22Rv1 (cell line): Measurements from ENCODE around the gene GAK.

ENCODE experiments used
- H3K27ac ChIP-seq: fragments of 450-650 bp; 2 replicates; pipeline ENCODE4 v1.5.1; 2017
- ZFX ChIP-seq: fragments of 450-650 bp; IDR thresholded peaks from 2 replicates; pipeline ENCODE4 v1.6.1; 2017; ENCODE audit warnings: antibody characterized with exemption, borderline replicate concordance
- TF ChIP-seq, protein P1 (sequence below): fragments of 450-650 bp; IDR thresholded peaks from 2 replicates; pipeline ENCODE4 v1.5.1; 2017; ENCODE audit warnings: mild to moderate bottlenecking

Gene GAK

GRCh38 chr4:866761-867390 lies 65.2 kb downstream of the GAK start:
- TF ChIP-seq ZFX: no peak
- TF ChIP-seq, protein P1, sequence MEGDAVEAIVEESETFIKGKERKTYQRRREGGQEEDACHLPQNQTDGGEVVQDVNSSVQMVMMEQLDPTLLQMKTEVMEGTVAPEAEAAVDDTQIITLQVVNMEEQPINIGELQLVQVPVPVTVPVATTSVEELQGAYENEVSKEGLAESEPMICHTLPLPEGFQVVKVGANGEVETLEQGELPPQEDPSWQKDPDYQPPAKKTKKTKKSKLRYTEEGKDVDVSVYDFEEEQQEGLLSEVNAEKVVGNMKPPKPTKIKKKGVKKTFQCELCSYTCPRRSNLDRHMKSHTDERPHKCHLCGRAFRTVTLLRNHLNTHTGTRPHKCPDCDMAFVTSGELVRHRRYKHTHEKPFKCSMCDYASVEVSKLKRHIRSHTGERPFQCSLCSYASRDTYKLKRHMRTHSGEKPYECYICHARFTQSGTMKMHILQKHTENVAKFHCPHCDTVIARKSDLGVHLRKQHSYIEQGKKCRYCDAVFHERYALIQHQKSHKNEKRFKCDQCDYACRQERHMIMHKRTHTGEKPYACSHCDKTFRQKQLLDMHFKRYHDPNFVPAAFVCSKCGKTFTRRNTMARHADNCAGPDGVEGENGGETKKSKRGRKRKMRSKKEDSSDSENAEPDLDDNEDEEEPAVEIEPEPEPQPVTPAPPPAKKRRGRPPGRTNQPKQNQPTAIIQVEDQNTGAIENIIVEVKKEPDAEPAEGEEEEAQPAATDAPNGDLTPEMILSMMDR: no peak
- no peak overlapping the region for H3K27ac ChIP-seq

DNA sequence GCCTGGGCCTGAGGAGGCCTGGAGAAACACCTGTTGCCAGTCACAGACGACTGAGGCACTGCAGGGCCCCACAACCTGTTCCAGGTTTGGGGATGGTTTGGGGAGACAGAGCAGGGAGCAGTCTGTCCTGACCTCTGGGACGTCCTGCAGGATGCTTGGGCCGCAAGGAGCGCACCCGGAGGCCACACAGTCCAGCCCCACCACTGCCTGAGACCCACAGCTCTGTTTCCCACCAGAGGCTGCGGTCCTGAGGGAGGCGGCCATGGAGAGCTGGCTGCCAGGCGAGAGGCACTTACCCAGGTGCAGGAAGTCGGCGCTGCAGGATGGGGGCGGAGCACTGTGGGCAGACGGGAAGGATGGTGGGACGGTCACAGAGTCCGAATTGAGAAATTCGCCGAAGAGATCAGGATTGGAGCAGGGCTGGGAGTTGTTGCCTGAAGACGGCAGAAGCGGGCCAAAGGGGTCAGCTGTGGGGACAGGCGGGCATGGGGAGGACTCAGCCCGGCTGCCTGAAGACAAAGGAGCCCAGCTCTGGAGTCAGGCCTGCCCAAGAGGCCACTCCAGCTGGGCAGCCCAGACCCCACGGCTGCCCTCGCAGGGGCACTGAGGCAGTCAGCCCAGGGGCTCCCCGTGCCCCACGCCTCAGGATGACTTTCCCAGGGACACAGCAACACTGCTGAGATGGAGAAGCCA lies 65.9 kb downstream of the GAK start:
- no peak overlapping the region for H3K27ac ChIP-seq
- TF ChIP-seq ZFX: no peak
- TF ChIP-seq, protein P1: no peak

DNA sequence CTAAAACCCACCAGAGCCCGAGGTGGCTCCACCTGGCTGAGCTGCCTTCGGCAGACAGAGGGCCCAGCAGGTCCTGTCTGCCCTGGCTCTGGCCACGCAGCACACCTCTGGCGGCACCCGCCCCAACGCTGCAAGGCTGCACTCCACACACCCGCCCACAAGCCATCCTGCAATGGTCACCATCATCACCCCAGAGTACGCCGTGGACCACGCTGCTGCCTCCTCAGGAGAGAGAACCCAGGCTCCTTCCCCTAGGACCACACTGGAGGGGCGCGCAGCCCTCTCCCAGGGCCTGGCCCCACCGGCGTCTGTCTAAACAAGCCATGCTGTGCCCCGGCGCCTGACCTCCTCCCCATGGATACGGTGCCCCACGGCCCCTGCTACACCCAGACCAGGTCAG lies 66.5 kb downstream of the GAK start:
- no peak for TF ChIP-seq ZFX
- TF ChIP-seq, protein P1: no peak
- H3K27ac ChIP-seq: no peak overlapping the region

DNA sequence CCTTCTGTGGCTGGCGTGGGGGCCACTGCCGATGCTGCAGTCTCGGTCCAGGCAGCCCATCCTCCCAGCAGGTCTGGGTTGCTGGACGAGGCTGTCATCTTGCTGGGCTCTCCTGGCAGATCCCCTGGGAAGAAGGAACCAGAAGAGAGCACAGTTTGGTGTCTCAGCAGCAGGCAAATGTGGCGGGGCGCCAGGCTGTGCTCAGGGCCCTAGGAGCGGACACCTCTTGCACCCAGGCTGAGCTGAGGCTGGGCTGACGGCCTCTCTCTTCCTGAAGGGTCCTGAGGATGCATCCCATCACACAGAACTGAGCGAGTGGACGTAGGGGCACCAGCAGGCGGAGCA lies 67.0 kb downstream of the GAK start:
- H3K27ac ChIP-seq: no peak overlapping the region
- TF ChIP-seq ZFX: no peak
- TF ChIP-seq, protein P1: no peak

GRCh38 chr4:864456-865120 lies 67.5 kb downstream of the GAK start:
- no peak overlapping the region for H3K27ac ChIP-seq
- TF ChIP-seq, protein P1: no peak
- no peak for TF ChIP-seq ZFX

- TF ChIP-seq ZFX: no peak
- TF ChIP-seq, protein P1: no peak
- H3K27ac ChIP-seq: no peak overlapping the region
Observed at GRCh38 chr4:860561-860960, 71.6 kb downstream of the GAK start.

GRCh38 chr4:859496-859895 lies 72.6 kb downstream of the GAK start:
- TF ChIP-seq, protein P1: no peak
- TF ChIP-seq ZFX: no peak
- H3K27ac ChIP-seq: no peak overlapping the region
